CD4-positive, alpha-beta T cell treated with Interleukin-17A for 1 hour (primary cell): ENCODE data around the gene KLHL29.
A peak's percentile ranks its signal among the peaks of the same experiment; 100 is the strongest.

ENCODE experiments used
- DNase-seq: peaks from one replicate; pipeline ENCODE4 v3.0.0-alpha.2; 2020

KLHL29 gene

DNA sequence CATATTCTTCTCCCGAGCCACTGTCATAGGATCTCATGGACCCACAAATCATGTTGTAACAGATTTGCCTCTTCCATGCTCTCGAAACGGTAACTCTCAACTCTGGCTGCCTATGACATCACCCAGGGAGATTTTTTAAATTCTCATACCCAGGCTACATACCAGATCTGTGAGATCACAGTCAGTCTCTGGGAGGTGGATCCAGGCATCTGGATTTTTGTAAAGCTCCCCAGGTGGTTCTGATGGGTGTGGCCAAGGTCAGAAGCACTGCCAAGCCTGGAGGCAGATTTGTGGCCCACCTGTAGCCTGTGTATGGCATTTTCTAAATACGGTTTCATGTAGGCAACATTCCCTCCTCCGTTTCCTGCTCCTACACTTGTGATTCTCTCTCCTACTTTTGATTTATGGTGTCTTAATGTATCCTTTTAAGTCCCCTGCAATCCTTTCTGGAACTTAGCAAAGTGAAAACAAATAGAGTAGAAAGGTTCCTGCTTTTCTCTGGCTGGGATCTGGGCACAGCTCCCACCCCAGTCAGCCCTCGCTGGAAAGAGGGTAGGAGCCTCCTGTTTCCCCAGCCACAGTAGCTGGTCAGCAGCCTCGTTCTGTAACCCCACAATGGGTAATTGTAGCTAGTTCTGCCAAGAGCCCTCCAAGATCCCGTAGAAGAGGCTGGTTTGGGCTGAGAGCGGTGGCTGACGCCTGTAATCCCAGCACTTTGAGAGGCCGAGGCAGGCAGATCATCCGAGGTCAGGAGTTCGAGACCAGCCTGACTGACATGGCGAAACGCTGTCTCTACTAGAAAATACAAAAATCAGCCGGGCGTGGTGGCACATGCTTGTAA lies 96.2 kb downstream of the KLHL29 start:
- DNase-seq, result no peak

DNA sequence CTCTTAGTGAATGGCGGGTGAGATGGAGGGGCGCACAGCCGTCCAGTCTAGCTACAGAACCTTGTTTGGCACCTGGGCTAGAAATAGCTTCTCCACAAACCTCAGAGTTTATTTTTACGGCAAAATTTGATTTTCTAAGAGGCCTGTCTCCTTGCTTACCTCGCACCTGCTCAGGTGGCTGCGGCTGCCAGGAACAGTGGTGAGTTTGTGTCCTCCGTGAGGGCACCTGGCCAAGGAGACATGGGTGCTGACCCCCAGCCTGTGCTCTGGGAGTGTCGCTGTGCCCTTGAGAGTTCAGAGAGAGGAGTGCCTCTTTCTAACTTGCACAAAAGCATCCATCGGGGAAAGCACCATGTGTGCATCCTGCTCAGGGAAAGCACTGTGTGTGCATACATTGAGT lies 97.2 kb downstream of the KLHL29 start:
- DNase-seq, result no peak

DNA sequence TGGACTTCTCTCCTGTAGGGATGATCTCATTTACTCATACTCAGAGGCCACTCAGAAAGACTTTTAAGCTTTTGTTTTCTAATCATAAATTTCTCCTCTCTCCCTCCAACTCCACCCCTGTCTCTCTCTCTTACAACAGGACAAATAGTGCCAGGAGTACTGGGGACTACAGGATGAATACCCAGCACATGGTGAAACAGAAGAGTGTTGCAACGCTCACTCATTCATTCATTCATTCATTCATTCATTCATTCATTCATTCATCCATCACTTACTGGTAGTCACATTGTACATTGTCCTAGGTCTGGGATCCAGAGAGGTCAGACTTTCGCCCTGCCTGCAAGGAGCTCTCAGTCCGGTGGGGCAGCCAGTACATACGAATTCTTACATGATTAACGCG lies 97.6 kb downstream of the KLHL29 start:
- no peak for DNase-seq

DNA sequence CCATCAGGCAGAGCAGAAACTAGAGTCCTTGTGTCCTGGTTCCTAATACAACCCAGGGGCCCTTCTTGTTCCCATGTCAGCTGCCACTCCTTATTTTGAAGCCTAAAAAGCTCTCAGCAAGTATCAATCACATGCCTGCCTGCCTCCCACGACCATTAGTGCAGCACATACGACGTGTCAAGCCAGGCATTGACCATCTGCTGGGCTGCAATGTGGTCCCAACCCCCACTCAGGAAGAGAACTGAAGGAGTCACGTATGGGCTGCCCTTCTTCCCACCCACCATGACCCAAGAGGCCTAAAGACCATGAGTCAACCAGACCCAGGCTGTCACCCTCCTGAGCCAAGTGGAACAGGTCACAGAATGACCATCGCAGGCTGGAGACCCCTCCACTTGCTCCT lies 98.8 kb downstream of the KLHL29 start:
- no peak for DNase-seq

DNA sequence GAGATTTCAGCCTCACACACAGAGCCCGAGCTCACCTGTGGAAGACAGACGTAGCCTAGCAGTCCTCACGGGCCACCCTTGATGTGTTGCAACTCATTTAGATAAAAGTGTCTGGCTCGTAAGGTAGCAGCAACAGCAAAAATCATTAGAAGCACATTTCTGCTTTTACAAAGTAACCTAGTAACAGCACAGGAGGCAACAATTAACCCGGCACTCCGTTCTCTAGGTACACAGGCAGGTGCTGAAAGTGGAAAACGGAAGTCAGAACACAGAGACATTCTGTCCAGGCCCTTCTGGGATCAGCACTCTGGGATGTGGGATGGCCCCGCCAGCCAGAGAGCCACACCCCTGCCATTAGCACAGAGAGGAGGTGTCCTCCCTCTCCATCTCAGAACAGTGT lies 99.3 kb downstream of the KLHL29 start:
- DNase-seq, result no peak

DNA sequence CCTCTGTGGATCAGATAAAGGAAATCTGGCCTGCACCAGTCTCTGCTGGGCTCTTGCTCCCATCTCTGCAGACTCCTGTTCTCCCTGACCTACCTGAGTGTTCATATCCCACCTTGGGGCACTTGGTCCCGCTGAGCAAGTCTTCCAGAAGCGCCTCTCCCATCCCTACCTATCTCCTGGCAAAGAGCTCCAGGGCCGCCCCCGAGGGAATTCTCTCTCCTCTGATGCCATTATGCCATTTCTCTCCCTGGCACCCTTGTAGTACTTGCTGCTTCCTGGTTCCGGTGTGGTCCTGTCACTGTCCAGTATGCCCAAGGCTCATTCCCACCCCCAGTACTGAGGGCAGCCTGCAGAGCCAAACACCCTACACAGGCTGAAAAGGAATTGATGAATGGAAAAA lies 99.8 kb downstream of the KLHL29 start:
- no peak for DNase-seq

DNA sequence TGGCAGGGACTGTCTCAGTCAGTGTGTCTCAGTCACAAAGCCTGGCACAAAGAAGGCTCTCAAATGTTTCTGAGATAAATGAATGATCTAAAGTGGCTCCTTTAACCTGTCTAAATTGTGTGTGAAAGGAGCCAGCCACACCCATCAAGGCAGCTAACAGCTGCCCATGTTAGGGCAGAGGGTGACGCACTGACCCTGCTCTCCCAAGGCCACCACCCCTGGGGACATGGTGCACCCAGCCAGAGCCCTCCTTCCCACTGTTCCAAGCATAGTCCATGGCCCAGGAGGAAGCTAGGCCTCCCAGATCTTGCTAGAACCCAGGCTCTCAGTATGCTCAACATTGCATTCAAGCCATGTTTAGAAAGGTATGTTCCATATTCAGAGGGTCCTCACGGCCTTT lies 100.3 kb downstream of the KLHL29 start:
- DNase-seq, result no peak

DNA sequence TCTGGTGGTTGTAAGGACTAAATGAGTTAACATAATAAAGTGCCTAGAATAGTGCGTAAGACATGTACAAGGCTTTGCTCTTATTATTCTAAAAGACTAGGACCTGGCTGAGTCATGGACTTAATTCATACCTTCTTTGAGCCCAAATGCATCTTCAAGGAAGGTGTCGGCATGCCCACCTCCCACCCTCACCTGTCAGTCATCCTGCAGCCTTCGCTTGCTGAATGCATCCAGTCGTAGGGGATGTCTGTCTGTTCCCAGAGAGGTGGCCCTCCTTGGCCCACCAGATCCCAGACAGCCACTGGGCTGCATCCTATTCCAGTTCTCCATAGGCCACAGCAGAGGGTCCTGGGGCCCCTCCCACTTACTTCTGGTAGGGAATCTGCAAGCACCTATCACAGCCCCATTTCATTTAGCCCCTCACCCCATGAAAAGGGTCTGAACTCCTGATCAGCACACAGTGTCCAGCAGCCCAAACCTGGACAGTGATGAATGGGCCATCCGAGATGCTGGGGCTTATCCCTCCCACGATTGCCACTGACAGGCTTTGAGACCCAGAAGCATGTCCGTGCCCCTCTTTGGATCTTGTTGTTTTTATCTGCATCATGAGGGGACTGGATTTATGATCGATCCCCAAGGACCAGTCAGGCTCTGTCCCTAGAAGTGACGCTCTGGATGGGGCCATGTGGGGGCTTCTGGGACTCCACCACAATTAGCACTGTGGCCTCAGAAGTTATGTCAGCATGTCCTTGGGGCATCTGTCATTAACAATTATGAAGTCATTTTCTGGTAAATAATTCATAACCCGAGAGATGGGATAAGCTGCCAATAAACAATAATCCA lies 101.1 kb downstream of the KLHL29 start:
- no peak for DNase-seq

DNA sequence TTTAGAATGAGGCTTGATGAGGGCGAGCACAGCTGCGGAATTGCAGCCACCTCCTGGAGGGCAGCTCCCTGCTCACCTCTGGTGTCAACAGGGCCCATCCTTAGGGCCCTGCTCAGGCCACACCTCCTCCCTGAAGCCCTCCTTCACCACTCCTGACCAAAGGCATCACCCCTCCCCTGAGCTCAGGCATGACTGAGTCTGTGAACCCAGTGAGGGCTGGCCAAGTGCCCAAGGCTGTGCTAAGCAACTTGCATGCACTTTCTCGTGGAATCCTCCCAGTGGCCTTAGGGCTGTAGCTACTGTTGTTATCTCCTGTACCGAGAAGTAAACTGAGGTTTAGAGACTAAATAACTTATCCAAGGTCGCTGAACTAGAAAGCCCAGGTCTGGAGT lies 101.7 kb downstream of the KLHL29 start:
- DNase-seq, result no peak

DNA sequence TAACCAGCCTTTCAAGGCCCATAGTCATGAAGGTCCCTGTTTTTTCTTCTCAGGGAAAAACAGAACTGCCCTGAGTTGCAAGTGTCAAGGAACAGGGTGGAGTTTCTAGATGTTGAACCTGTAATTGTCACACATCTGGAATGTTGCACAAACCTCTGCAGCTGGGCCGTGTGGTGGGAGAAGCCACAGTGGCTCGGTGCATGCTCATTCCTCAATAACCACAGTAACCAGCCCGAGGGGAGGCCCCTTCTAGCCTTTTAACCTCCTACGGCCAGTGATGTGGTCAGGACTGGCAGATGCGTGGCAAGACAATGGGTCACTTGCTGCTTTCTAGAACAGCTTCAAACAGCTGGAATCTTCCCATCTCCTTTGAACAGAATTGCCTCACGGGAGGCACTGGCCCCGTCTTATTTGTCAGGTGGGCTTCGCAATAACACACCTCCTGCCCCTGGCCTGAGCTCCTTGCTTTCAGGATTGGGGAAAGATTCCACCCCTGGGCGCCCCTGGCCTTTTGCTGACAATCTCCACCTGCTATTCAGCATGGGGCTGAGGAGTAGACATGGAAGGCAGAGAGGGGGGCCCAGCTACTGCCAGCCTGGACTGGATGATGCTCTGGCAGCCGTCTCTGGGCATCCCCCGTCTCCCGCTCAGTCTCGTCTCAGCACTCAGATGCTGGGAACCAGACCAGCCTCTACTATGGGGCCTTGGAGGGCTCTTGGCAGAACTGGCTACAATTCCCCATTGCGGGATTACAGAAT lies 102.9 kb downstream of the KLHL29 start:
- no peak for DNase-seq

DNA sequence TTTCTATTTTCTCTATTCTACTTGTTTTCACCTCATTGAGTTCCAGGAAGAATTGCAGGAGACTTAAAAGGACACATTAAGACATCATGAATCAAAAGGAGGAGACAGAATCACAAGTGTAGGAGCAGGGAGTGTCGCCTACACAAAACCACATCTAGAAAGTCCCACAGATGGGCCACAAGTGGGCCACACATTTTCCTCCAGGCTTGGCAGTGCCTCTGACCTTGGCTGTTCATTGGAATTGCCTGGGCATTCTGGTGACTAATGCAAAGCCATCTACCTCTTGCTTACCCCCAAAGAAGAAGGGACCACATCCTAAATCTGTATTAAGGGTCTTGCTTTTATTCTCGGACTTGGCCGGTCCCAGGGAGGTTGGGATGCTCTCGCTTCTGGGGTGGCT lies 103.6 kb downstream of the KLHL29 start:
- no peak for DNase-seq

DNA sequence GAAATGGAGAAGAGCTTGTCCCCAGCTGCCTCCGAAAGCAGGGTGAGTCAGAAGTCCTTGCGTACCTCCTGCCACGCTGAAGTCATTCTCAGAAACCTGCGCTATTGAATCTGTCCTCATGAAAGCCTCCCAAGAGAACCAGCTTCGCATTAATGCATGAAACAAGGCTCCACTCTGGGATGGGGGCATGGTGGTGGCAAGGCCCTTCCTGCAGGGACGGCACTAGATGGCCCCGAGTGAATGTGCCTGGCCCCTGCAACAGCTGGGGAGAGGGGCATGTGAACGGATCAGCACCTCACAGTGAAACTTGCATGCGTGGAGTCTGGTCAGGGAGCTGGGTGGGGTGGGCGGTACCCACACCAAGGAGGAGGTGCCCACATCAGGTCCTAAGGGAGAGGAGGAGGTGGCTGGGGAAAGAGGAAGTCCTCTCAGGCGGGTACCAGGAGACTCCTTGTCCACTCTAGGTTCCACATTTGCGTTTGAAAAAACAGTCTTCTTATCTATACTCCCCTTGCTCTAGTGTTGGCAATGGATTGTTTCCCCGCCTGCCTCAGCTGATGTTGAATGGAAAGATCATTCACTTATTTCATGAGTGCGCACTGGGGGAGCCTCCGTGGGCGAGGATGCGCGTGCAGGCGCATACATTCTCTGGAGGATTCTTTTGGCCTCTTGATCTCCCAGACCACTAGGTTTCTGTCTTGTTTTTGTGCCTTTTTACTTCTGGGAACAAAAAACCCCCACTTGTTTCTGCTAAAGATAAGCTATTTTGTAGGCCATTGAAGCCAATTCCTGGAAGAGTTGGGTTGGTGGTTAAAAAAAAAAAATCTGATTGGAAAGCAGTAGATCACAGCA lies 104.7 kb downstream of the KLHL29 start:
- no peak for DNase-seq

DNA sequence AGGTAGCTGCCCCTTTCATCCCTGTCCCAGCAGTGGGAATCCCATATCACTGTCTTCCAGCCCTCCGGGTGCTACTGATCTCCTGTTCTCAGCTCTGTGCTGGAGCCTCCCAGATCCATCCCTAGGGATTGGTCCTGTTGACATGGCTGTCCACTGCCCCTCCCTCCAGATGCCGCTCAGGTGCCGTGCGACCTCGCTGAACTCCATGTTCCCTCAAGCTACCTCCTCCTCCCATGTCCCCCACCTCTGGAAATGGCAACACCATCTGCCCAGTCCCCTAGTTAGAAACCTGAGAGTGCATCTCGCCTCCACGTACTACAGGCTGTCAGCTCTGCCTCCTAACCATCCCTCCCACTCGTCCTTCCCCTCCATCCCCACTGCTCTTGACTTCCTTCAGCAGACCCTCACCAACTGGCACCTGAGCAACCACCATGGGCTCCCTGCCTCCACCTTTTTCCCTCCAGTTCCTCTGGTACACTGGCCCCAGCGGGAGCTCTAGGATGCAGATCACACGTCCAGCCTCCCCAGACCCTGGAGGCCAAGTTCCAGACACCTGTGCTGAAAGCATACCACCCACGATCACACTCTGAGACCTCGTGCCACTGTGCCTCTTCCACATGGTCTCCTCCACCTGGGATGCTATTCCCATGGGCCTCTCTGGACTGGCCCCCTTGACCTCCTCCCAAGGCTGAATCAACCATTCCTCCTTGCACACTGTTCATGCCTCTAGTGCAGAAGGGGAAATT lies 106.8 kb downstream of the KLHL29 start:
- no peak for DNase-seq

DNA sequence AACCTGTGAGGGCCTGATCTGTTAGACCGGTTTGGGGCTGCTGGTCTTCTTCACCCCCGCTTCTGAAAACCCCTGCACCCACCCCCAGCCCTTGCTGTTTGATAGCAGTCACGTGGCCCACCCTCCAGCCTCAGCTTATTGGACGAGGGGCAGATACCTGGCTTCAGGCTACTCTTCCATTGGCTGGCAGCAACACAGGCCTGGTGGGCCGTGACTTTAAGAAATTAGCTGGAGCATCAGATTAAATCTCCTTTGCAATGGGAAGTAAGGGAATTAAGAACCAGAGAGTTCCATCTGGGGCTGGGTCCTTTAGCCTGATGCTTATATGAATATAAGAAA lies 107.3 kb downstream of the KLHL29 start:
- no peak for DNase-seq

DNA sequence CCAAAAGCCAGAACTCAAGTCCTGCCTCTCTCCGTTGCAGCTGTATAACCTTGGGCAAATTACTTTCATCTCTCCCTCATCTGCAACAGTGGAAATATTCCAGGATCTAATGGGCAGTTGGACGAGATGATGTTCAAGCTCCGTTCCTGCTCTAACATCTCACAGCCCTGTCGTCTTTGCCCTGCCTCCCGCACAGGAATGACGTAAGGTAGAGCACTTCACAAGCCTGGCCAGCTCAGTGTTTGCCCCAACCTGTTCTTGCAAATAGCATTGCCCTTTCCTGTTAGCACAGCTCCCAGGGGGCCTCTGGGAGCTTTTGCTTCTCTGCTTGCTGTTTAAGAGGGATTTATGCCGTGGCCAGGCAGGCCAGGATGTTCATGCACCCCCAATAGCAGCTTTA lies 107.9 kb downstream of the KLHL29 start:
- DNase-seq, result no peak

DNA sequence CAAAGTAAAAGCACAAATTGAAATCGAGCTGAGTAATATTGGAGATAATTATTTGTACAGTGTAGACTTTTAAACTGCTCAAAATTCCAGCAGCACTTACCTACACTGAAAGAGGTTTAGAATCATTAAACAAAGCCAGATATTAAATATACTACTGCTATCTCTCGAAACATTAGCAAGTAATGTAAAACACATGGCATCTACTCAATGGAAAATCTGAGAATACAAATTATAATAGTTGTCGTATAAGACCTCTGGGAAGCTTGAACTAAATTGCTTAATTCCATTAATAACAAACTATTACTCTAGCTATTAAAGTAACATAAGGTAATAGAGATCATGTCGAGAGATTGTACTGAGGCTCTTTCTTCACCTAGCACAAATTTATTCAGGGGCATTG lies 108.9 kb downstream of the KLHL29 start:
- DNase-seq, result no peak

DNA sequence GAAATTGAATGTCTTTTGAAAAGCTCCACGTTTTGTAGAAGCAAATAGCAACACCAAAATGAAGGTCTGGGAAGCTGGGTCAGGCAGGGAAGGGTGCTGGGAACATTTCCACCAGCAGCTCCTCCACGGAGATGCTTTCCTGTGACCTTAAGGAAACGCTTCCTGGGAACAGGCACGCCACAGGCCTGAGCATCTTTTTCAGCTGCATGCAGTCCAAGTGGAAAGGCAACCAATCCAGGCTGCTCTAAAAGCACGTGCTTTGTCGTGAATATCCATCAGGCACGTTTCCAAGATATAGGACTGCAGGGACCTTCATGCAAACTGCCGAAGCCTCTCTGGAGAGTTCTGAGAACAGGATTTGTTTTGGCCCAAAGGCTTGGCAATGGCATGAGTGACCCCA lies 109.3 kb downstream of the KLHL29 start:
- DNase-seq, result no peak

DNA sequence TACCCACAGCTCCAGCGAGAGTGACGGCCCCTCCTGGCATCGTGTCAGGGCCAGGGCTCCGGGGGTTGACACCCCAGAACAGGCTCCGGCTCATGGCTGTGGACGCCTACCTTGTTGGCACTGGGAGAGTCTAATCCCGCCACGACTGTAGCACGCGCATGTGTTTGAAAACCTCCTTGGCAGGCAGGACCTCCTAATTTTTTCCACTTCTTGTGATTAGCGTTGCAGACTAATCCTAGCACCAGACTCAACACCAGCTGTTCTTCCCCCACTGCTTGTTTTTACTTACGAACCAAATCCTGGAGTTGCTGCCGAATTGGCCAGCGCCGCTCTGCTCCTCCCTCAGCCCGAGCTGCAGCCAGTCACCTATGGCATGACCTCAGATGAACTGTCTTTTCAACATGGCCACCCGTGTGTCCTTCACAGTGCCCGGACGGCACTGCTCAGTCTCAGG lies 110.7 kb downstream of the KLHL29 start:
- DNase-seq, result no peak

DNA sequence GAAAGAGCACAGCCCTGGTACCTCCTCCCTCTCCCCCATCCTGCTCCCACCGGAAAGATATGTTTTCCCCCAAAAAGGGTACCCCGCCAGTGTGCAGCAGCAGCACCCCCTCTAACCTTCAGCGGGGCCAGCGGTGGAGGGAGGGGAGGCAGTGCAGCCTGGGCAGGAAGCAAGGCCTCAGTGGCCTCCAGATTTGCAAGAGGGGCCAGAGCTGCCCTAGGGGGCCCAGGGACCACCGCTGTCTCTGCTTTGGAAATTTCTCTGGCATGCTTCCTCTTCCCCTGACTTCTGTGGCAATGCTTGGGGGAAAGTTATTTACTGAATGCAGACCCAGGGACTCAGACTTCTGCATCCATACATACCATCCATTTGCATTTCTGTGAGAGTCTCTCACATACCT lies 111.5 kb downstream of the KLHL29 start:
- no peak for DNase-seq

DNA sequence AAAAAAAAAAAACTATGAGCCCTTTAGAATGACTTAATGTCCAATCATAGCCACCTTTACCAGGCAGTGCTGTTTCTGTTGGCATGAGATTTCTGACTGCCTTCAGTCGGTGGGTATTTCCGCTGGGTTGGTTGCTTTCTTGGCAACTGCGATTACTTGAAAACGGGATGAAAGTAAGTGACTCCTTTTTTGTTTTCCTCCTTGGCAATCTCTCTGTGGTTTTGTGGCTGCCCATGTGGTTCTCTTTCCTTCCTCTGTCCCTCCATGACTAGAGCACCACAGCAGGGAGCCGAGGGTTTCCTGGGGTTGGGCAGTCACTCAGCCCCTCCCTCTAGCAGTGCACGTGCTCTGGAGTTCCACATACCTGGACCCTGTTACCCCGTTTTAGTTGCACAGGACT lies 112.1 kb downstream of the KLHL29 start:
- DNase-seq, result peak; percentile 2

DNA sequence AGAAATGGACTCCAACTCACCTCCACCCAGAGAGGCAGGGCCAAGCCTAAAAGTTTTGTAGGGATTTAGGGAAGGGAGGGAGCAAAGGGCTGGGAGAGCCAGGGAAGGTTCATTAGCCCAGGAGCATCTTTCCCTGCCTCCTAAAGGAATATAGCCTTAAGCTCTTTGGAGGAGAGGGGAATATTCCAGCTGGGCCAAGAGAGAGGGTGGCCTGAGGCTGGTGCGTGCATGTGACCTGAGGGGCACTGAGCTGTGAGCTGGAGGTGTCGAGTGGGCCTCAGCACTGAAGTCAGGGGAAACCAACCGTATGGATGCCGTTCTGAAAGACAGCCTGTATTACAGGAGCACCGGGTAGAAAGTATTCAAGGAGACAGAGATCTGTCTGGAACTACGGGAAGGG lies 112.6 kb downstream of the KLHL29 start:
- no peak for DNase-seq

DNA sequence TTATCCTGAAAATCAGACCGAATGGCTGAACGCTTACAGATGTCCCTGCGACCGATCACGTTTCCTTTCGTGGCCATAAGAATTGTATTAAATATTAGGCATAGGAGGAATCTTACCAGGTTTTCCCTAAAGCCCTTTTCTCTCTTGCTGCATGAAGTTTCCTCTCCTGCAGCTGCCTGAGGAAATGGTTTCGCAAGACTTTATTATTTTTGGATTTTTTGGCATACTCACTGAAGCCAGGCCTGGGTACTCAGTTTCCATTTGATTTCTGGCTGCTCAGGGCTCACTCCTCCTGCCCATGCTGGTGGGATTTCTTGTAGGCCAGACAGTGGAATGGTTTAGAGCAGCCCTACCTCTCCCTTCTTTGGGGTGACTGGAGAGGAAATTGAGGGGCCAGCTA lies 114.0 kb downstream of the KLHL29 start:
- DNase-seq, result no peak
